ENCODE results near the gene PRR20D.

DNA sequence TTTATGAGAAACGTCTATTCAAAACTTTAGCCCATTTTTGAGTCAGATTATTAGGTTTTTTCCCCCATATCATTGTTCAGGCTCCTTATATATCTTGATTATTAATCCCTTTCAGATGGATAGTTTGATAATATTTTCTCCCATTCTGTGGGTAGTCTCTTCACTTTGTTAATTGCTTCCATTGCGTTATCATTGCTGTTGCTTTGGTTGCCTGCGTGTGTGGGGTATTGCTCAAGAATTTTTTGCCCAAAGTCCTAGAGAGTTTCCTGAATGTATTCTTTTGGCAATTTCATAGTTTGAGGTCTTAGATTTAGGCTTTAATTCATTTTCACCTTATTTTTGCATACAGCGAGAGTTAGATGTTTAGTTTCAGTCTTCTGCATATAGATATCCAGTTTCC is 45.5 kb upstream of the PRR20D start:
- no peak for TF ChIP-seq ZNF496 (CRISPR knock-in tag; IDR thresholded peaks at IDR 0.05; ENCODE audit: insufficient replicate concordance)
- TF ChIP-seq RNF2 (conservative IDR thresholded peaks at IDR 0.05; ENCODE audit: low read depth), result no peak
- TF ChIP-seq, protein P1, sequence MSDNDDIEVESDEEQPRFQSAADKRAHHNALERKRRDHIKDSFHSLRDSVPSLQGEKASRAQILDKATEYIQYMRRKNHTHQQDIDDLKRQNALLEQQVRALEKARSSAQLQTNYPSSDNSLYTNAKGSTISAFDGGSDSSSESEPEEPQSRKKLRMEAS (IDR thresholded peaks at IDR 0.05), result no peak
- no peak for TF ChIP-seq FOXK1 (CRISPR knock-in tag; IDR thresholded peaks at IDR 0.05; ENCODE audit: borderline replicate concordance, low read depth)
- TF ChIP-seq KAT8 (CRISPR knock-in tag; IDR thresholded peaks at IDR 0.05), result no peak
- TF ChIP-seq, protein P2, sequence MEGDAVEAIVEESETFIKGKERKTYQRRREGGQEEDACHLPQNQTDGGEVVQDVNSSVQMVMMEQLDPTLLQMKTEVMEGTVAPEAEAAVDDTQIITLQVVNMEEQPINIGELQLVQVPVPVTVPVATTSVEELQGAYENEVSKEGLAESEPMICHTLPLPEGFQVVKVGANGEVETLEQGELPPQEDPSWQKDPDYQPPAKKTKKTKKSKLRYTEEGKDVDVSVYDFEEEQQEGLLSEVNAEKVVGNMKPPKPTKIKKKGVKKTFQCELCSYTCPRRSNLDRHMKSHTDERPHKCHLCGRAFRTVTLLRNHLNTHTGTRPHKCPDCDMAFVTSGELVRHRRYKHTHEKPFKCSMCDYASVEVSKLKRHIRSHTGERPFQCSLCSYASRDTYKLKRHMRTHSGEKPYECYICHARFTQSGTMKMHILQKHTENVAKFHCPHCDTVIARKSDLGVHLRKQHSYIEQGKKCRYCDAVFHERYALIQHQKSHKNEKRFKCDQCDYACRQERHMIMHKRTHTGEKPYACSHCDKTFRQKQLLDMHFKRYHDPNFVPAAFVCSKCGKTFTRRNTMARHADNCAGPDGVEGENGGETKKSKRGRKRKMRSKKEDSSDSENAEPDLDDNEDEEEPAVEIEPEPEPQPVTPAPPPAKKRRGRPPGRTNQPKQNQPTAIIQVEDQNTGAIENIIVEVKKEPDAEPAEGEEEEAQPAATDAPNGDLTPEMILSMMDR (CRISPR knock-in tag; IDR thresholded peaks at IDR 0.05), result no peak
- TF ChIP-seq, protein P3, sequence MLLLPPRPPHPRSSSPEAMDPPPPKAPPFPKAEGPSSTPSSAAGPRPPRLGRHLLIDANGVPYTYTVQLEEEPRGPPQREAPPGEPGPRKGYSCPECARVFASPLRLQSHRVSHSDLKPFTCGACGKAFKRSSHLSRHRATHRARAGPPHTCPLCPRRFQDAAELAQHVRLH (CRISPR knock-in tag; IDR thresholded peaks at IDR 0.05; ENCODE audit: borderline replicate concordance, low read depth), result no peak
- TF ChIP-seq, protein P4, sequence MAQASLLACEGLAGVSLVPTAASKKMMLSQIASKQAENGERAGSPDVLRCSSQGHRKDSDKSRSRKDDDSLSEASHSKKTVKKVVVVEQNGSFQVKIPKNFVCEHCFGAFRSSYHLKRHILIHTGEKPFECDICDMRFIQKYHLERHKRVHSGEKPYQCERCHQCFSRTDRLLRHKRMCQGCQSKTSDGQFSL (CRISPR knock-in tag; IDR thresholded peaks at IDR 0.05), result no peak
- TF ChIP-seq POLR2A (IDR thresholded peaks at IDR 0.05; ENCODE audit: insufficient read depth in 1 of 2, low read depth in 2 of 2, low read length in 2 of 2), result no peak
- no peak for TF ChIP-seq TOE1 (CRISPR knock-in tag; IDR thresholded peaks at IDR 0.05)
- TF ChIP-seq, protein P5, sequence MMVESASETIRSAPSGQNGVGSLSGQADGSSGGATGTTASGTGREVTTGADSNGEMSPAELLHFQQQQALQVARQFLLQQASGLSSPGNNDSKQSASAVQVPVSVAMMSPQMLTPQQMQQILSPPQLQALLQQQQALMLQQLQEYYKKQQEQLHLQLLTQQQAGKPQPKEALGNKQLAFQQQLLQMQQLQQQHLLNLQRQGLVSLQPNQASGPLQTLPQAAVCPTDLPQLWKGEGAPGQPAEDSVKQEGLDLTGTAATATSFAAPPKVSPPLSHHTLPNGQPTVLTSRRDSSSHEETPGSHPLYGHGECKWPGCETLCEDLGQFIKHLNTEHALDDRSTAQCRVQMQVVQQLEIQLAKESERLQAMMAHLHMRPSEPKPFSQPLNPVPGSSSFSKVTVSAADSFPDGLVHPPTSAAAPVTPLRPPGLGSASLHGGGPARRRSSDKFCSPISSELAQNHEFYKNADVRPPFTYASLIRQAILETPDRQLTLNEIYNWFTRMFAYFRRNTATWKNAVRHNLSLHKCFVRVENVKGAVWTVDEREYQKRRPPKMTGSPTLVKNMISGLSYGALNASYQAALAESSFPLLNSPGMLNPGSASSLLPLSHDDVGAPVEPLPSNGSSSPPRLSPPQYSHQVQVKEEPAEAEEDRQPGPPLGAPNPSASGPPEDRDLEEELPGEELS (CRISPR knock-in tag; IDR thresholded peaks at IDR 0.05), result no peak
- no peak for TF ChIP-seq U2AF1 (optimal IDR thresholded peaks at IDR 0.05; ENCODE audit: low read depth, low read length)

Measured in HepG2 (cell line).